Spleen (tissue), 11 donors: ENCODE measurements around the gene TECTA. TPM values are rescaled to one million over a fixed set of nuclear protein-coding genes. Genes with fewer than 3 reads are reported as not detected.

ENCODE experiments used
- DNase-seq: peaks from one replicate; pipeline ENCODE4 v3.0.0-alpha.2; 2020
- H3K27ac ChIP-seq, 8 donors: fragments of 200-600 bp; sonication (generic) in 7 of 8; 1 replicate in 4 of 8; 2 replicates in 4 of 8; pipeline versions ENCODE4 v1.5.0 to v1.8.0; 2016 to 2021; ENCODE audit warnings: inconsistent platforms in 4 of 8, mild to moderate bottlenecking in 4 of 8, moderate library complexity in 1 of 8
- H3K27me3 ChIP-seq, 7 donors: fragments of 200-600 bp; sonication (generic) in 6 of 7; replicated peaks in 1 of 7; 1 replicate in 4 of 7; 2 replicates in 3 of 7; pipeline versions ENCODE4 v1.5.0 to v1.8.0; 2016 to 2021; ENCODE audit warnings: inconsistent platforms in 3 of 7, mild to moderate bottlenecking in 1 of 7
- H3K36me3 ChIP-seq, 6 donors: fragments of 200-600 bp; sonication (generic) in 5 of 6; 1 replicate in 4 of 6; 2 replicates in 2 of 6; pipeline versions ENCODE4 v1.5.0 to v1.8.0; 2016 to 2021; ENCODE audit warnings: inconsistent platforms in 2 of 6
- H3K4me1 ChIP-seq, 6 donors: fragments of 200-600 bp; sonication (generic) in 5 of 6; 1 replicate in 3 of 6; 2 replicates in 3 of 6; pipeline versions ENCODE4 v1.5.0 to v1.8.0; 2016 to 2021; ENCODE audit warnings: inconsistent platforms in 3 of 6
- H3K4me3 ChIP-seq, 8 donors: fragments of 200-600 bp; sonication (generic) in 7 of 8; 1 replicate in 4 of 8; 2 replicates in 4 of 8; pipeline versions ENCODE4 v1.5.0 to v1.8.0; 2016 to 2021; ENCODE audit warnings: inconsistent platforms in 4 of 8, mild to moderate bottlenecking in 4 of 8, moderate library complexity in 2 of 8
- H3K9me3 ChIP-seq, 8 donors: fragments of 200-600 bp; sonication (generic) in 7 of 8; 1 replicate in 4 of 8; 2 replicates in 4 of 8; pipeline versions ENCODE4 v1.5.0 to v1.8.0; 2016 to 2021; ENCODE audit warnings: inconsistent platforms in 4 of 8
- POLR2A ChIP-seq, 3 donors: fragments of 450-650 bp; IDR thresholded peaks; one replicate each; pipeline ENCODE4 v1.5.1; 2017; ENCODE audit warnings: antibody characterized with exemption in 3 of 3, mild to moderate bottlenecking in 1 of 3
- POLR2AphosphoS5 ChIP-seq, 3 donors: sonication (generic); formaldehyde crosslinking; IDR thresholded peaks; one replicate each; pipeline ENCODE4 v1.5.1; 2017; ENCODE audit warnings: antibody characterized with exemption in 3 of 3
- WGBS, 5 donors: extraction: QIAGEN DNeasy Blood & Tissue Kit in 3 of 5; methylation state at CpG; one replicate each; pipeline versions ENCODE4 v1.1.5 to v1.1.7; 2013 to 2018; 5-methylcytosine and 5-hydroxymethylcytosine counted together
- intact Hi-C: fragments of 100-400 bp; cut with DNase I; formaldehyde crosslinking; loops from one replicate; pipeline ENCODE4 v1.15.0; 2023; ENCODE audit warnings: low total_unique reads
- polyA plus RNA-seq, 3 donors: library from polyadenylated mRNA; stranded (reverse); fragments of 200-250 nt; gene quantifications; one replicate each; pipeline ENCODE4 v1.2.1, GENCODE V29; 2013
- total RNA-seq, 7 donors: library from RNA; depleted of rRNA in 3 of 7; stranded (reverse); fragments of >200 nt in 3 of 7; fragmentation: NEBNext Ultra II Directional in 4 of 7; extraction: Animal tissue kit (Norgen Biotek cat#: 25700) in 4 of 7; gene quantifications; one replicate each; pipeline versions ENCODE4 v1.1.0 to v1.2.1, GENCODE V29; 2016 to 2021
- TF ChIP-seq, protein P1 (sequence below), 11 experiments: fragments of 200-600 bp in 7 of 11; fragments of 450-650 bp in 4 of 11; sonication (generic) in 4 of 11; IDR thresholded peaks in 8 of 11; conservative IDR thresholded peaks in 3 of 11; 1 replicate in 7 of 11; 2 replicates in 4 of 11; pipeline versions ENCODE4 v1.4.0 to v1.8.0; 2016 to 2021; ENCODE audit warnings: antibody characterized with exemption in 11 of 11, inconsistent platforms in 4 of 11, mild to moderate bottlenecking in 1 of 11
- donor health status: healthy with polysubstance abuse.
- donor health status: DM: no; HTN: no; CAD: no; lungs with moderate emphysema.
- donor health status: DM: no; HTN: no; CAD: no.
- donor health status: Bipolar disorder and iron deficiency.
- donor health status: healthy.
- donor health status: DM: no; HTN: no; CAD: no.
- donor health status: DM: yes; HTN: yes; CAD: no.

The TECTA gene
- total and polyA plus RNA-seq, 10 donors, result 0.15 to 3.3 (median 0.81) TPM

DNA sequence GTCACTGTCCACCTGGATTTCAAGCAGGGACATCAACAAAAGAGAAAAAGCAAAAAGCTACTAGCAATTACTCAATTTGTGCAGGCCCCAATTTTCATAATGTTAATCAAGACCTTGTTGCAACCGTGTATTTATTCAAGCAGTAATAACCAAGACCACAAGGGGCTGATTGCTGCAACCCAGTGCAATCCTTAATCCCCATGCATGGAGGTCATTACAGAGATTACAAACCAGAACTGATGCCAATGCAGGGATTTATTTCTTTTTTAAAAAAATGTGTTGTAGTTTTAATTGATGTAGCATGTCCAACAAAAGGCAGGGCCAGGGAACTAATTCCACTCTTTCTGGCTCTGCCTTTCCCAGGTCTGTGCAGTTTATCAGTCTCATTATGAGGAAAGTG, 18.4 kb downstream of the TECTA start:
- Histone ChIP-seq H3K9me3 (peaks cover 0 to 25% (median 17%) of the 10 kb centered on the region in 8 donors), H3K4me1 (no peaks in the 10 kb centered on the region), H3K4me3 (no peak overlapping the region), H3K27ac (no peak overlapping the region), H3K27me3 (no peaks in the 10 kb centered on the region), H3K36me3 (no peaks in the 10 kb centered on the region)
- intact Hi-C loops, result no loop called here
- 33 to 68% (median 60%) methylated on average over 1 of the region's 1 CpG for WGBS, 5 donors
- TF ChIP-seq POLR2AphosphoS5 (IDR thresholded peaks at IDR 0.05) (no peak), POLR2A (IDR thresholded peaks at IDR 0.05) (no peak)
- TF ChIP-seq, protein P1, sequence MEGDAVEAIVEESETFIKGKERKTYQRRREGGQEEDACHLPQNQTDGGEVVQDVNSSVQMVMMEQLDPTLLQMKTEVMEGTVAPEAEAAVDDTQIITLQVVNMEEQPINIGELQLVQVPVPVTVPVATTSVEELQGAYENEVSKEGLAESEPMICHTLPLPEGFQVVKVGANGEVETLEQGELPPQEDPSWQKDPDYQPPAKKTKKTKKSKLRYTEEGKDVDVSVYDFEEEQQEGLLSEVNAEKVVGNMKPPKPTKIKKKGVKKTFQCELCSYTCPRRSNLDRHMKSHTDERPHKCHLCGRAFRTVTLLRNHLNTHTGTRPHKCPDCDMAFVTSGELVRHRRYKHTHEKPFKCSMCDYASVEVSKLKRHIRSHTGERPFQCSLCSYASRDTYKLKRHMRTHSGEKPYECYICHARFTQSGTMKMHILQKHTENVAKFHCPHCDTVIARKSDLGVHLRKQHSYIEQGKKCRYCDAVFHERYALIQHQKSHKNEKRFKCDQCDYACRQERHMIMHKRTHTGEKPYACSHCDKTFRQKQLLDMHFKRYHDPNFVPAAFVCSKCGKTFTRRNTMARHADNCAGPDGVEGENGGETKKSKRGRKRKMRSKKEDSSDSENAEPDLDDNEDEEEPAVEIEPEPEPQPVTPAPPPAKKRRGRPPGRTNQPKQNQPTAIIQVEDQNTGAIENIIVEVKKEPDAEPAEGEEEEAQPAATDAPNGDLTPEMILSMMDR (IDR thresholded peaks at IDR 0.05 in 8 of 11, conservative IDR thresholded peaks at IDR 0.05 in 3 of 11), result no peak
- DNase-seq, result no peak

DNA sequence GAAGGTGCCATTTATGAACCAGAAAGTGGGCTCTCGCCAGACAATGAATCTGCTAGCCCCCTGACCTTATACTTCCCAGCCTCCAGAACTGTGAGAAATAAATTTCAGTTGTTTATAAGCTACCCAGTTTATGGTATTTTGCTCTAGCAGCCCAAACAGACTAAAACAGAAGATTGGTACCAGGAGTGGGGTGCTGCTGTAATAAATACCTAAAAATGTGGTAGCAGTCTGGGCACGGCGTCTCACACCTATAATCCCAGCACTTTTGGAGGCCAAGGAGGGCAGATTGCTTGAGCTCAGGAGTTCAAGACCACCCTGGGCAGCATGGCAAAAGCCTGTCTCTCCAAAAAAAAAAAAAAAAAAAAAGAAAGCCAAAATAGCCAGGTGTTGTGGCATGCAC, 21.3 kb downstream of the TECTA start:
- WGBS, 5 donors, result 75 to 85% (median 77%) methylated on average over 3 of the region's 3 CpGs

DNA sequence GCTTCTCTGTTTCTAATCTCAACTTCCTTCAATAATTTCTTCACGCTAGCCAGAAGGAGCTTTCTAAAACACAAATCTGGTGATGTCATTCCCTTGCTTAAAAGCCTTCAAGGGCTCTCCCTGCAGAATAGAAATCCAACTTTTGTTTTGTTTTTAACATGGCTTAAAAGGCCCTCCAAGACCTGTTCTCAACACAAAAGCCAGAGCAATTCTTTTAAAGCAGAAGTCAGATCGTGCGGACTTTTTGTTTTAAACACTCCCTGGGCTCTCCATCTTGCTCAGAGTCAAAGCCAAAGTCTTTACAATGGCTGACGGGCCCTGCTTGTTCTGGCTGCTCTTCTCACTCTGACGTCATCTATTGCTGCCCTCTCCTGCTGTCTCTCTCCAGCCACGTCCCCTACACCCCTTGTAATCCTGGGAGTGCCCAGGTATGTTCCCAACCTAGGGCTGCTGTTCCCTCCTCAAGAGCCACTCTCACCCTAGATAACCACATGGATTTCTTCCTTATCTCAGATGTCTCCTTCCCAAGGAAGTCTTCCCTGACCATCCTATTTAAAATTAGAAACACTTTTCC, 22.5 kb downstream of the TECTA start:
- Histone ChIP-seq H3K9me3 (peaks cover 0 to 25% (median 17%) of the 10 kb centered on the region in 8 donors), H3K4me1 (no peaks in the 10 kb centered on the region), H3K36me3 (no peaks in the 10 kb centered on the region), H3K27ac (no peak overlapping the region), H3K4me3 (no peak overlapping the region), H3K27me3 (no peaks in the 10 kb centered on the region)
- WGBS, 5 donors, result 77 to 86% (median 82%) methylated on average over 6 of the region's 6 CpGs
- TF ChIP-seq POLR2A (IDR thresholded peaks at IDR 0.05), result no peak
- TF ChIP-seq POLR2AphosphoS5 (IDR thresholded peaks at IDR 0.05), result no peak
- TF ChIP-seq, protein P1 (IDR thresholded peaks at IDR 0.05 in 8 of 11, conservative IDR thresholded peaks at IDR 0.05 in 3 of 11), result no peak
- intact Hi-C loops, result no loop called here
- DNase-seq, result no peak

More for the DNA sequence above, 21.3 kb downstream of the TECTA start:
- intact Hi-C loops, result no loop called here
- H3K4me3 ChIP-seq, result no peak overlapping the region
- TF ChIP-seq, protein P1 (IDR thresholded peaks at IDR 0.05 in 8 of 11, conservative IDR thresholded peaks at IDR 0.05 in 3 of 11), result no peak
- no peak for TF ChIP-seq POLR2A (IDR thresholded peaks at IDR 0.05)
- TF ChIP-seq POLR2AphosphoS5 (IDR thresholded peaks at IDR 0.05), result no peak
- no peak overlapping the region for H3K27ac ChIP-seq
- H3K4me1 ChIP-seq, result no peaks in the 10 kb centered on the region
- no peak for DNase-seq
- no peaks in the 10 kb centered on the region for H3K27me3 ChIP-seq
- peaks cover 0 to 25% (median 17%) of the 10 kb centered on the region in 8 donors for H3K9me3 ChIP-seq
- no peaks in the 10 kb centered on the region for H3K36me3 ChIP-seq

DNA sequence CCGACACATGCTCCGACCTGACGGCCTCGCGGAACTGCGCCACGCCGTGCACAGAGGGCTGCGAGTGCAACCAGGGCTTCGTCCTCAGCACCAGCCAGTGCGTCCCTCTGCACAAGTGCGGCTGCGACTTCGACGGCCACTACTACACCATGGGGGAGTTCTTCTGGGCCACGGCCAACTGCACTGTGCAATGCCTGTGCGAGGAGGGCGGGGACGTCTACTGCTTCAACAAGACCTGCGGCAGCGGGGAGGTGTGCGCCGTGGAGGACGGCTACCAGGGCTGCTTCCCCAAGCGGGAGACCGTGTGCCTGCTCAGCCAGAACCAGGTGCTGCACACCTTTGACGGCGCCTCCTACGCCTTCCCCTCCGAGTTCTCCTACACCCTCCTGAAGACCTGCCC, 26.8 kb downstream of the TECTA start:
- no peak for DNase-seq
- intact Hi-C loops, result no loop called here
- H3K36me3 ChIP-seq, result no peaks in the 10 kb centered on the region
- H3K4me3 ChIP-seq, result no peak overlapping the region
- peaks cover 0 to 10% (median 4%) of the 10 kb centered on the region in 8 donors for H3K9me3 ChIP-seq
- H3K27me3 ChIP-seq, result no peaks in the 10 kb centered on the region
- TF ChIP-seq POLR2AphosphoS5 (IDR thresholded peaks at IDR 0.05) (no peak), POLR2A (IDR thresholded peaks at IDR 0.05) (no peak)
- TF ChIP-seq, protein P1 (IDR thresholded peaks at IDR 0.05 in 8 of 11, conservative IDR thresholded peaks at IDR 0.05 in 3 of 11), result no peak
- no peak overlapping the region for H3K27ac ChIP-seq
- no peaks in the 10 kb centered on the region for H3K4me1 ChIP-seq
- 93 to 98% (median 96%) methylated on average over 23 to 30 of the region's 30 CpGs for WGBS, 5 donors
